MM.1S (cell line): ENCODE results near the gene TMTC1.

ENCODE experiments used
- CTCF ChIP-seq: fragments of 300-600 bp; sonication (generic); IDR thresholded peaks from 2 replicates; pipeline ENCODE4 v1.5.1; 2016; ENCODE audit warnings: antibody characterized with exemption, low read length, mixed read lengths
- EZH2 ChIP-seq: fragments of 300-600 bp; sonication (generic); optimal IDR thresholded peaks from 2 replicates; pipeline ENCODE3; 2017; ENCODE audit warnings: low read depth, mild to moderate bottlenecking, antibody characterized with exemption, low read length, mixed read lengths
- EZH2phosphoT487 ChIP-seq: fragments of 300-600 bp; sonication (generic); IDR thresholded peaks from 2 replicates; pipeline ENCODE4 v1.6.1; 2018; ENCODE audit warnings: antibody characterized with exemption, low read length

GRCh38 chr12:29595071-29595755, 188.5 kb downstream of the TMTC1 start:
- TF ChIP-seq CTCF = no peak
- TF ChIP-seq EZH2 = no peak
- TF ChIP-seq EZH2phosphoT487 = no peak
